Measurements from ENCODE around the gene FARSA.
"Not testable (repeated sequence)": the region's sequence is repeated elsewhere in the genome, so short reads cannot be mapped to it uniquely, and the experiment has no call there.

Gene FARSA

DNA sequence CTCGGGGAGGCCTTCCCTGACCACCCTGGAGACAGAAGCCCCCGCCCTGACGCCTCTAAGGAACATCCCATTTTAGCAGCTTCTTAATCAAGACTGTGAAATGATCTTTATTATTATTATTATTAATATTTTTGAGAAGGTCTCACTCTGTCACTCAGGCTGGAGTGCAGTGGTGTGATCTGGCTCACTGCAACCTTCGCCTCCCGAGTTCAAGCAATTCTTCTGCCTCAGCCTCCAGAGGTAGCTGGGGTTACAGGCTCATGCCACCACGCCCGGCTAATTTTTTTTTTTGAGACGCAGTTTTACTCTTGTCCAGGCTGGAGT is 32.3 kb upstream of the FARSA start:
- Histone ChIP-seq H3K79me2 (ENCODE audit: low read length) (no peaks in the 10 kb centered on the region), H3K36me3 (replicated peaks; ENCODE audit: low read depth, low read length) (no peaks in the 10 kb centered on the region), H3K27me3 (ENCODE audit: low read depth, low read length) (no peaks in the 10 kb centered on the region), H2AFZ (ENCODE audit: low read depth, low read length) (peak overlapping the region; percentile 99; the same call in 1 of the 2 replicates), H3K9me3 (ENCODE audit: insufficient read depth, low read length) (no peaks in the 10 kb centered on the region), H3K4me3 (ENCODE audit: low read length) (peak overlapping the region; percentile 83), H3K4me2 (ENCODE audit: low read length) (peak overlapping the region; percentile 94), H3K9ac (ENCODE audit: low read length) (peak overlapping the region; percentile 86), H3K4me1 (ENCODE audit: low read length) (no peaks in the 10 kb centered on the region), H4K20me1 (ENCODE audit: insufficient read depth, low read length) (no peaks in the 10 kb centered on the region), H3K27ac (ENCODE audit: low read length) (no peak overlapping the region)
- TF ChIP-seq CTCF (IDR thresholded peaks at IDR 0.05; ENCODE audit: low read depth, low read length) (no peak), EZH2phosphoT487 (IDR thresholded peaks at IDR 0.05; ENCODE audit: low read depth) (no peak)

DNA sequence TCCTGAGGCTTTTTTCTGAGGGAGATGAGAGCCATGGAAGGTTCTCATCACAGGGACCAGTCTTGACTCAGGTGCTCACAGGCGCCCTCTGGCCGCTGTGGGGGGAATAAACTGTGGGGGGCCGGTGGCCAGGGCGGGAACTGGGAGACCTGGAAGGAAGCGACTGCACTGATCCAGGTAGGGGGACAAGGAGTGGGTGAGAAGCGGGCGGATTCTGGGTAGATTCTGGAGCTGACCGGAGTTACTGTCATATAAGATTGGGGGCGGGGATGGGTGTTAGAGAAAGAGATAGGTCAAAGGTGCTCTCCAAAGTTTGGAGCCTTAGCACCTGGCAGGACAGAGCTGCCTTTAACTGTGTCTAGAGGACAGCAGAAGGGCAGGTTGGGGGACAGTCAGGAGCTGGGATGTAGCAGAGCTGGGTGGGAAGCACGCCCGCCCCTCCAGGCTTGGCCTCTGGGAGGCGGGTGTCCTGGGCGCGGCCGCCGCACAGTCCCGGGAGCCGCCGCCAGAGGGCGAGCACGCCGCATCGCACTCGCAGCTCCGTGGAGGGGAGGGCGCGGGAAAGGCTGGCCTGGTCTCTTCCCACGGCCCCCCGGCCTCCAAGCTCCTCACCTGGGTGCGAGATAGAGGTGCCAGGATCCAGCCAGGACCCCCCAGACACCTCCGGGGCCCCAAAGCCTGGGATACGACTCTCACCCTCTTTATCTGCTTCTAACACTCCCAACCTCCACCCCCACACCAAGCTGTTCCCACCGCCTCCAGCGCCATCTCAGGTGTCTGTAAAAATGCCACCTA is 31.7 kb upstream of the FARSA start:
- H3K79me2 ChIP-seq (ENCODE audit: low read length), result no peaks in the 10 kb centered on the region
- H3K9ac ChIP-seq (ENCODE audit: low read length), result peak overlapping the region; percentile 86
- TF ChIP-seq EZH2phosphoT487 (IDR thresholded peaks at IDR 0.05; ENCODE audit: low read depth) (no peak), CTCF (IDR thresholded peaks at IDR 0.05; ENCODE audit: low read depth, low read length) (peak; percentile 80)
- peak overlapping the region; percentile 99 for H2AFZ ChIP-seq (ENCODE audit: low read depth, low read length)
- no peaks in the 10 kb centered on the region for H3K9me3 ChIP-seq (ENCODE audit: insufficient read depth, low read length)
- H3K4me1 ChIP-seq (ENCODE audit: low read length), result no peaks in the 10 kb centered on the region
- no peaks in the 10 kb centered on the region for H4K20me1 ChIP-seq (ENCODE audit: insufficient read depth, low read length)
- peak overlapping the region; percentile 52 for H3K27ac ChIP-seq (ENCODE audit: low read length)
- no peaks in the 10 kb centered on the region for H3K36me3 ChIP-seq (replicated peaks; ENCODE audit: low read depth, low read length)
- peak overlapping the region; percentile 83 for H3K4me3 ChIP-seq (ENCODE audit: low read length)
- H3K4me2 ChIP-seq (ENCODE audit: low read length), result peak overlapping the region; percentile 94
- H3K27me3 ChIP-seq (ENCODE audit: low read depth, low read length), result no peaks in the 10 kb centered on the region

GRCh38 chr19:12959481-12959880 is 26.0 kb upstream of the FARSA start:
- Histone ChIP-seq H3K4me2 (ENCODE audit: low read length) (no peak overlapping the region), H4K20me1 (ENCODE audit: insufficient read depth, low read length) (peaks cover 5% of the 10 kb centered on the region), H3K9me3 (ENCODE audit: insufficient read depth, low read length) (no peaks in the 10 kb centered on the region), H3K4me1 (ENCODE audit: low read length) (peaks cover 19% of the 10 kb centered on the region), H3K4me3 (ENCODE audit: low read length) (no peak overlapping the region), H3K79me2 (ENCODE audit: low read length) (peaks cover 35% of the 10 kb centered on the region), H3K36me3 (replicated peaks; ENCODE audit: low read depth, low read length) (peaks cover 8% of the 10 kb centered on the region), H3K27ac (ENCODE audit: low read length) (no peak overlapping the region), H3K9ac (ENCODE audit: low read length) (no peak overlapping the region), H3K27me3 (ENCODE audit: low read depth, low read length) (no peaks in the 10 kb centered on the region), H2AFZ (ENCODE audit: low read depth, low read length) (no peak overlapping the region)
- no peak for TF ChIP-seq CTCF (IDR thresholded peaks at IDR 0.05; ENCODE audit: low read depth, low read length)
- TF ChIP-seq EZH2phosphoT487 (IDR thresholded peaks at IDR 0.05; ENCODE audit: low read depth), result no peak

DNA sequence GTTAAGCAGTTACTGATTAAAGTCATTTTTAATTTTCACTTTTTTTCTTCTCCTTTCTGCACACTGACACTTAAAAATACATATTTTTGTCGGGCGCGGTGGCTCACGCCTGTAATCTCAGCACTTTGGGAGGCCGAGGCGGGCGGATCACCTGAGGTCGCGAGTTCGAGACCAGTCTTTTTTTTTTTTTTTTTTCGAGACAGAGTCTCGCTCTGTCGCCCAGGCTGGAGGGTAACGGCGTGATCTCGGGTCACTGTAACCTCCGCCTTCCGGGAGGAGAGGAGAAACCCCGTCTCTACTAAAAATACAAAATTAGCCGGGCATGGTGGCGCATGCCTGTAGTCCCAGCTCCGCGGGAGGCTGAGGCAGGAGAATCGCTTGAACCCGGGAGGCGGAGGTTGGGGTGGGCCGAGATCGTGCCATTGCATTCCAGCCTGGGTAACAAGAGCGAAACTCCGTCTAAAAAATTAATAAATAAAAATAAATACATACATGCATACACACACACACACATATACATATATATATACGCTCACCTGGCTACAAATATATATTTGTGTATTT is 24.0 kb upstream of the FARSA start:
- peak overlapping the region; percentile 67 for H3K27ac ChIP-seq (ENCODE audit: low read length)
- H3K79me2 ChIP-seq (ENCODE audit: low read length), result peaks cover 55% of the 10 kb centered on the region
- peak overlapping the region; percentile 100 for H3K4me2 ChIP-seq (ENCODE audit: low read length)
- peak overlapping the region; percentile 83 for H3K9ac ChIP-seq (ENCODE audit: low read length)
- peaks cover 34% of the 10 kb centered on the region for H3K4me1 ChIP-seq (ENCODE audit: low read length)
- peaks cover 17% of the 10 kb centered on the region for H4K20me1 ChIP-seq (ENCODE audit: insufficient read depth, low read length)
- peak overlapping the region; percentile 82 for H3K4me3 ChIP-seq (ENCODE audit: low read length)
- not testable (repeated sequence) for H3K9me3 ChIP-seq (ENCODE audit: insufficient read depth, low read length); H3K27me3 ChIP-seq (ENCODE audit: low read depth, low read length)
- H3K36me3 ChIP-seq (replicated peaks; ENCODE audit: low read depth, low read length), result peaks cover 21% of the 10 kb centered on the region
- peak overlapping the region; percentile 70; the same call in 1 of the 2 replicates for H2AFZ ChIP-seq (ENCODE audit: low read depth, low read length)
